Tibial artery (tissue), 4 donors: ENCODE results near the gene STARD3.

Source experiments
- DNase-seq, 2 donors: peaks; one replicate each; pipeline ENCODE4 v3.0.0-alpha.2; 2019
- H3K27ac ChIP-seq, 2 donors: fragments of 200-600 bp; sonication (generic) in 1 of 2; 1 replicate in 1 of 2; 2 replicates in 1 of 2; pipeline ENCODE4 v1.5.1; 2018 to 2019; ENCODE audit warnings: mild to moderate bottlenecking in 1 of 2
- H3K27me3 ChIP-seq, 2 donors: fragments of 200-600 bp; sonication (generic) in 1 of 2; one replicate each; pipeline versions ENCODE4 v1.5.1 to v1.6.0; 2016 to 2019
- H3K36me3 ChIP-seq, 3 donors: fragments of 200-600 bp; sonication (generic) in 2 of 3; one replicate each; pipeline ENCODE4 v1.5.1; 2016 to 2019; ENCODE audit warnings: mild to moderate bottlenecking in 2 of 3
- H3K4me1 ChIP-seq, 4 donors: fragments of 200-600 bp; sonication (generic) in 2 of 4; 1 replicate in 3 of 4; 2 replicates in 1 of 4; pipeline ENCODE4 v1.5.1; 2016 to 2019
- H3K4me3 ChIP-seq, 2 donors: fragments of 200-600 bp; sonication (generic) in 1 of 2; 1 replicate in 1 of 2; 2 replicates in 1 of 2; pipeline ENCODE4 v1.5.1; 2018 to 2019; ENCODE audit warnings: mild to moderate bottlenecking in 2 of 2
- H3K9me3 ChIP-seq, 3 donors: fragments of 200-600 bp; sonication (generic) in 1 of 3; one replicate each; pipeline ENCODE4 v1.5.1; 2016 to 2019
- CTCF ChIP-seq, 2 experiments: fragments of 200-600 bp in 1 of 2; fragments of 450-650 bp in 1 of 2; IDR thresholded peaks; one replicate each; pipeline ENCODE4 v1.5.1; 2017 to 2019; ENCODE audit warnings: antibody characterized with exemption in 2 of 2, mild to moderate bottlenecking in 1 of 2, moderate library complexity in 1 of 2
- intact Hi-C: fragments of 100-400 bp; cut with DNase I; formaldehyde crosslinking; loops from one replicate; pipeline ENCODE4 v1.15.0; 2023; ENCODE audit warnings: low total_unique reads

Gene STARD3

GRCh38 chr17:39665642-39666224 lies 28.8 kb downstream of the STARD3 start:
- DNase-seq, result peak in 1 of 2 donors; percentile 70
- TF ChIP-seq CTCF (IDR thresholded peaks at IDR 0.05), result no peak
- intact Hi-C loops, result no loop called here
- peaks cover 0 to 23% (median 16%) of the 10 kb centered on the region in 3 donors for H3K36me3 ChIP-seq
- no peaks in the 10 kb centered on the region for H3K9me3 ChIP-seq
- peak overlapping the region; percentile 68 to 81 for H3K27ac ChIP-seq
- no peak overlapping the region for H3K4me3 ChIP-seq
- H3K4me1 ChIP-seq, result peaks cover 7 to 75% (median 63%) of the 10 kb centered on the region in 4 donors
- no peaks in the 10 kb centered on the region for H3K27me3 ChIP-seq

GRCh38 chr17:39666231-39666600 lies 29.3 kb downstream of the STARD3 start:
- no peaks in the 10 kb centered on the region for H3K9me3 ChIP-seq
- H3K27ac ChIP-seq, result peak overlapping the region; percentile 68 to 81
- H3K4me1 ChIP-seq, result peaks cover 7 to 80% (median 64%) of the 10 kb centered on the region in 4 donors
- intact Hi-C loops, result no loop called here
- no peak overlapping the region for H3K4me3 ChIP-seq
- peaks cover 0 to 19% (median 11%) of the 10 kb centered on the region in 3 donors for H3K36me3 ChIP-seq
- no peak for DNase-seq
- H3K27me3 ChIP-seq, result no peaks in the 10 kb centered on the region
- no peak for TF ChIP-seq CTCF (IDR thresholded peaks at IDR 0.05)

- no peak for TF ChIP-seq CTCF (IDR thresholded peaks at IDR 0.05)
- intact Hi-C loops, result no loop called here
- peak; percentile 77 to 93 for DNase-seq
- peak overlapping the region; percentile 42 to 56 for H3K4me3 ChIP-seq
- peaks cover 0 to 13% (median 7%) of the 10 kb centered on the region in 3 donors for H3K36me3 ChIP-seq
- H3K27me3 ChIP-seq, result no peaks in the 10 kb centered on the region
- H3K27ac ChIP-seq, result peak overlapping the region; percentile 68 to 81
- peaks cover 7 to 83% (median 69%) of the 10 kb centered on the region in 4 donors for H3K4me1 ChIP-seq
- no peaks in the 10 kb centered on the region for H3K9me3 ChIP-seq
These were observed 29.8 kb downstream of the STARD3 start for GRCh38 chr17:39666601-39667261.

GRCh38 chr17:39667262-39667944 lies 30.5 kb downstream of the STARD3 start:
- Histone ChIP-seq H3K36me3 (peaks cover 0 to 7% (median 5%) of the 10 kb centered on the region in 3 donors), H3K9me3 (no peaks in the 10 kb centered on the region), H3K4me1 (peaks cover 7 to 83% (median 72%) of the 10 kb centered on the region in 4 donors), H3K27me3 (no peaks in the 10 kb centered on the region), H3K4me3 (peak overlapping the region; percentile 42 to 56), H3K27ac (peak overlapping the region; percentile 68 to 81)
- intact Hi-C loops, result no loop called here
- no peak for TF ChIP-seq CTCF (IDR thresholded peaks at IDR 0.05)
- DNase-seq, result peak in 1 of 2 donors; percentile 75

- H3K36me3 ChIP-seq, result no peaks in the 10 kb centered on the region
- peak within 1 kb of the TSS; percentile 42 to 56 for H3K4me3 ChIP-seq
- H3K9me3 ChIP-seq, result no peaks in the 10 kb centered on the region
- H3K27ac ChIP-seq, result peak within 1 kb of the TSS; percentile 68 to 81
- intact Hi-C loops, result no loop called here
- H3K4me1 ChIP-seq, result peaks cover 7 to 75% (median 66%) of the 10 kb centered on the region in 4 donors
- no peaks in the 10 kb centered on the region for H3K27me3 ChIP-seq
- peak; percentile 67 to 80 for DNase-seq
- peak; percentile 63 to 68 for TF ChIP-seq CTCF (IDR thresholded peaks at IDR 0.05)
These were observed 31.3 kb downstream of the STARD3 start, which contains the start of gene PNMT for GRCh38 chr17:39667945-39668924. PNMT (plus strand) TSS chr17:39668453; CDS start chr17:39668476, 23 bp downstream.
